Measurements from ENCODE around the gene MAOA. TPM values are rescaled to one million over a fixed set of nuclear protein-coding genes. Genes with fewer than 3 reads are reported as not detected.
A peak's percentile ranks its signal among the peaks of the same experiment; 100 is the strongest.
"Not testable (repeated sequence)": the region's sequence is repeated elsewhere in the genome, so short reads cannot be mapped to it uniquely, and the experiment has no call there.

The MAOA gene
- 100 to 1,000 TPM in 3 of 4 donors, 10 to 100 TPM in 1; 97.7 to 133 (median 115) TPM for total RNA-seq
- polyA plus RNA-seq, result 48.6 TPM
- long read RNA-seq, donor 1, full-length matches to known transcripts, result 212 of 237 reads
- long read RNA-seq, donor 1, partial matches to known transcripts, result 19 of 237 reads
- long read RNA-seq, donor 1, other reads (novel, unspliced or antisense), result 6 of 237 reads
- long read RNA-seq, donor 2, full-length matches to known transcripts, result 116 of 128 reads
- long read RNA-seq, donor 2, partial matches to known transcripts, result 8 of 128 reads
- long read RNA-seq, donor 2, other reads (novel, unspliced or antisense), result 4 of 128 reads
- long read RNA-seq, donor 3, full-length matches to known transcripts, result 865 of 945 reads
- long read RNA-seq, donor 3, partial matches to known transcripts, result 53 of 945 reads
- long read RNA-seq, donor 3, other reads (novel, unspliced or antisense), result 27 of 945 reads
- long read RNA-seq, donor 4, full-length matches to known transcripts, result 102 of 110 reads
- long read RNA-seq, donor 4, partial matches to known transcripts, result 5 of 110 reads
- long read RNA-seq, donor 4, other reads (novel, unspliced or antisense), result 3 of 110 reads

DNA sequence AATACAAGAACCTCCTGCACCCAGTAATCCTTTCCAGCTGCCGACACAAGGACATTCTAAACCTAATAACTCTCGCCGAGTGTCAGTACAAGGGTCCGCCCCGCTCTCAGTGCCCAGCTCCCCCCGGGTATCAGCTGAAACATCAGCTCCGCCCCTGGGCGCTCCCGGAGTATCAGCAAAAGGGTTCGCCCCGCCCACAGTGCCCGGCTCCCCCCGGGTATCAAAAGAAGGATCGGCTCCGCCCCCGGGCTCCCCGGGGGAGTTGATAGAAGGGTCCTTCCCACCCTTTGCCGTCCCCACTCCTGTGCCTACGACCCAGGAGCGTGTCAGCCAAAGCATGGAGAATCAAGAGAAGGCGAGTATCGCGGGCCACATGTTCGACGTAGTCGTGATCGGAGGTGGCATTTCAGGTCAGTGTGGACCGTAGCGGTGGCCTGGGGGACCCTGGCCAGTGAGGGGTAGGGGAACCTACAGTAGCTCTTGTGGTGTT is at the start of gene MAOA:
Gene MAOA, plus strand, starts transcription at position 295 of the 490 bp plus-strand sequence. Its CDS starts 43 bp downstream, at position 338.
- Histone ChIP-seq H3K27me3 (ENCODE audit: control insufficient read depth, insufficient read depth) (no peaks in the 10 kb centered on the region), H3K4me3 (ENCODE audit: low read length) (peak within 1 kb of the TSS; percentile 84), H3K4me1 (ENCODE audit: control insufficient read depth, insufficient read depth, low read length) (no peaks in the 10 kb centered on the region), H3K27ac (ENCODE audit: low read length) (peak within 1 kb of the TSS; percentile 99), H3K9me3 (ENCODE audit: control insufficient read depth, low read length) (no peaks in the 10 kb centered on the region)
- WGBS, result 2% methylated on average over 29 of the region's 29 CpGs
- intact Hi-C loops (cut with DNase I), result loop anchor here in 2 of 4 donors (5.0 to 10.0 kb wide), 2 partner anchors 49 to 91 kb away; no protein-coding TSS in a partner anchor
- ATAC-seq, result peak; percentile 72 to 77
- peak; percentile 80 to 95 (median 86) for DNase-seq

DNA sequence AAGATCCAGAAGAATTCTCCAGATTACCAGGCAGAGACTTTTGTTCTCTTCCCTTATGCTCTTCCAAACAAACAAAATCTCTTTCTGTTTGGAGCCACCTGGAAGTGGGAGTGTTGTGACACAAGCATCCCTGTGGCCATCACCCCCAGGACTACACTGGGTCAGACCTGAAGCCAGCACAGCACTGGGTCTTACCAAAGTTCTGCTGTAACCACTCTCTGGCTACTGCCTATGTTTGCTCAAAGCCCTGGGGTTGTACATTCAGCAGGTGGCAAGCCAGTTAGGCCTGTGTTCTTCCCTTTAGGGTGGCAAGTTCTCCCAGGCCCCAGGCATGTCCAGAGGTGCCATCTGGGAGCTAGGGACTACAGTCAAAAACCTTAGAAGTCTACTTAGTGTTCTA is 43.7 kb upstream of the MAOA start:
- H3K4me3 ChIP-seq (ENCODE audit: low read length), result no peak overlapping the region
- no peaks in the 10 kb centered on the region for H3K9me3 ChIP-seq (ENCODE audit: control insufficient read depth, low read length)
- ATAC-seq, result no peak

DNA sequence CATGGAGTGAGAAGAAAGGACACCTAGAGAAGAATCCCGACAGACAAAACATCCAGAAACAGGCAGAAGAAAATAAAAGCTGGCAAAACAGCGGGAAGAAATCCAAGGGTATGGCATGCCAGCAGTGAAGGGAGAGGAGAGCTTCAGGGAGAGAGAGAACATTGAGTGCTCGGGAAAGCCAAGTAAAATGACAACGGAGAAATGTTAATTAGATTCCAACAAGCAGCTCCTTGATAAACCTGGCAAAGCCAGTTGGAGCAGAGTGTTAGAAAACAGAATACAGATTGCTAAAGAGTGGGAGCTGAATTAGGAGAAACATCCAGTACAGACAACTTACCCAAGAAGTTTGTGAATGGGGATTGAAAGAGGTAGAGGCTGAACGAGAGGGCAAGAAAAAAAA is 40.4 kb upstream of the MAOA start:
- H3K4me3 ChIP-seq (ENCODE audit: low read length), result no peak overlapping the region
- 43% methylated on average over 5 of the region's 5 CpGs for WGBS
- H3K4me1 ChIP-seq (ENCODE audit: control insufficient read depth, insufficient read depth, low read length), result no peaks in the 10 kb centered on the region
- no peak overlapping the region for H3K27ac ChIP-seq (ENCODE audit: low read length)
- H3K27me3 ChIP-seq (ENCODE audit: control insufficient read depth, insufficient read depth), result no peaks in the 10 kb centered on the region
- H3K9me3 ChIP-seq (ENCODE audit: control insufficient read depth, low read length), result no peaks in the 10 kb centered on the region
- DNase-seq (no peak), ATAC-seq (peak; percentile 18 to 69)
- intact Hi-C loops (cut with DNase I), result no loop called here

More for the DNA sequence above, 43.7 kb upstream of the MAOA start:
- no peaks in the 10 kb centered on the region for H3K4me1 ChIP-seq (ENCODE audit: control insufficient read depth, insufficient read depth, low read length)
- no peaks in the 10 kb centered on the region for H3K27me3 ChIP-seq (ENCODE audit: control insufficient read depth, insufficient read depth)
- intact Hi-C loops (cut with DNase I), result no loop called here
- no peak for DNase-seq
- no peak overlapping the region for H3K27ac ChIP-seq (ENCODE audit: low read length)

DNA sequence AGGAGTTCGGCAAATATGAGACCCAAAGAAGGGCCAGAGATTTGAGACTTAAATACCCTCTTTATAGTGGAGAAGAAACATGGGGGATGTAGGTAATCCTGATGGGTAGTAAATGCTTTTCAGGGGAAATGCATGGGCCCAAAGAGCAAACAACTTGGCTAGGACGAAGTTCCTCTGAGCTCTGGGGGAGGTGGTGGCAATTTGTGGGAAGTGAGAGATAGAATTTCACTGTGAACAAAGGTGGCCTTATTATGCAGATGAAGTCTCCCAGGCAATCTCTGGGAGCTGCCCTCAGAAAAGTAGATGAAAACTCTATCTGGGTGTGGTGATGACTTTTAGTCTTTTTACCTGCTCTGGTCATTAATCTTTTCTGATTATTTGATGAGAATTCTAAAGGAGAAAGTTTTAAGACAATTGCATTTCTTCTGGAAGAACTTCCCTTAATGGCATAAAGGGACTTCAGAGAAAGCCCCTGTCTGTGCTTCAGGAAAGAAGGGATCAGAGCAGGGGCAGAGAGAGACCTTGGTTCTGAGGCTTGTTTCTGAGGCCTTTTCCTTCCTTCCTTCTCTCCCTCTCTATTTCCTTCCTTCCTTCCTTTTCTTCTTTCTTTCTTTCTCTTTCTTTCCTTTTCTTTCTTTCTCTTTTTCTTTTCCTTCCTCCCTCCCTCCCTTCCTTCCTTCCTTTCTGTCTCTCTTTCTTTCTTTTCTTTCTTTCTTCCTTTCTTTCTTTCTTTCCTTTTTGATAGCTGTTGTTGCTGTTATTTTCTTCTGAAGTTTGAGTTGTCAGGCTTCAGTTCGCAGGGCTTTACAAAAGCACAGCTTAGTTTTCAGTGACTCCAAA is 37.5 kb upstream of the MAOA start:
- Histone ChIP-seq H3K27me3 (ENCODE audit: control insufficient read depth, insufficient read depth) (no peaks in the 10 kb centered on the region), H3K4me1 (ENCODE audit: control insufficient read depth, insufficient read depth, low read length) (no peaks in the 10 kb centered on the region), H3K27ac (ENCODE audit: low read length) (no peak overlapping the region), H3K4me3 (ENCODE audit: low read length) (no peak overlapping the region), H3K9me3 (ENCODE audit: control insufficient read depth, low read length) (no peaks in the 10 kb centered on the region)
- intact Hi-C loops (cut with DNase I), result no loop called here
- no peak for ATAC-seq
- no peak for DNase-seq
- 75% methylated on average over 3 of the region's 3 CpGs for WGBS

DNA sequence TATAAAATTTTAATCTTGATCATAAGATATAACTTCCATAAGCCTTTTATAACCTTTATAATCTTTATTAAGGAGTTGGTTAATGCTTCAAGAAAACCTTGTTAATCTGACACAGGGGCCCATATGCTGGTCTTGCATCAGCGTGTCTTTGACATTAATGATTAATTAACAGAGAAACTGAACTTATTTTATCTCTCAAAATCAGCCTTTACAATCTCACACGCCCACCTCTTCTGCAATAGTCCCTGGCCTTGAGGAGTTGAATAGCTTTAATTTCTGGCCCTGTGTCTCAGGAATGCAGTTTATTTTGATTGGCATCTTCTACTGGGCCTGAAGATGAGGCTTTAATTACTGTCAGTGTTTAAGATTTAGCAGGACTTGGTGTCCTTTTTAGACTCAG is 36.2 kb upstream of the MAOA start:
- ATAC-seq; H3K4me1 ChIP-seq (ENCODE audit: control insufficient read depth, insufficient read depth, low read length); DNase-seq; H3K27me3 ChIP-seq (ENCODE audit: control insufficient read depth, insufficient read depth); intact Hi-C loops (cut with DNase I); H3K27ac ChIP-seq (ENCODE audit: low read length); H3K4me3 ChIP-seq (ENCODE audit: low read length); H3K9me3 ChIP-seq (ENCODE audit: control insufficient read depth, low read length): not testable (repeated sequence)
- WGBS, result 68% methylated on average over 2 of the region's 2 CpGs

DNA sequence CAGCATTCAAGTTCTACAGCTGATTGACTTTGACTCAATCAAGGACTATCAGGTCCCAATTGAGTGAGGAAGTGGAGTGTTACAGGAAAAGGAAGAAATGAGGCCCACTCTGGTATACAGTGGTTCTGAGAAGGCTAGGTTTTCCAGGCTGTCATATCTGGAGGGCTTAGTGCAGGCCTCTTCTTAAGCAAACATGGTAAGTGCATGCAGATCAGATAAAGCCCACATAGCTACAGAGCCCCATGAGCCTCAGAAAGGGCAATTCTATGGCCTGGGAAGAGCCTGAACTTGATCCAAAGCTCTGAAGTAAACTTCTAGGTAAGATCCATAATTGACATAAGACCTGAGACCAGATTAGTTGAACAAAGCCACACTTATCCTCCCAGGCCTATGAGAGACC is 29.0 kb upstream of the MAOA start:
- Histone ChIP-seq H3K27ac (ENCODE audit: low read length) (no peak overlapping the region), H3K9me3 (ENCODE audit: control insufficient read depth, low read length) (no peaks in the 10 kb centered on the region), H3K27me3 (ENCODE audit: control insufficient read depth, insufficient read depth) (no peaks in the 10 kb centered on the region), H3K4me1 (ENCODE audit: control insufficient read depth, insufficient read depth, low read length) (no peaks in the 10 kb centered on the region), H3K4me3 (ENCODE audit: low read length) (no peak overlapping the region)
- ATAC-seq (no peak), DNase-seq (no peak)
- intact Hi-C loops (cut with DNase I), result no loop called here

DNA sequence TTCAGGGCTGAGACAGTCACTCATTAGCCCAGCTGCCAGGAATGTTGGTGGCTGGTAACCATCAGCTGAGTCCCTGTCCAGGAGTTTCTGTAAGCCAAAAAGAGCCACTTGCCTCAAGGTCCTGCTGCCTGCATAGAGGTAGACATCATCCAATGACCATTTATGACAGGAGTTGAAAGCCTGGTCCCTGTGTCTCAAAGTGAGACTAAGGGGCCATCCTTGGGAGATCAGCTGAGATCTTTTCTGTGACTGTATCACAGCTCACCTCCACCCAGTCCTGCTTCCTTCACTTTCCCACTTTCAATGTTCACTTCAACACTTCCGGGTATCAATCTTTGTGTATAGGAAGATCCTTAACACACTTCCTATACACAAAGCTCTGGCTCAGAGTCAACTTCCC is 28.4 kb upstream of the MAOA start:
- Histone ChIP-seq H3K27ac (ENCODE audit: low read length) (no peak overlapping the region), H3K9me3 (ENCODE audit: control insufficient read depth, low read length) (no peaks in the 10 kb centered on the region), H3K27me3 (ENCODE audit: control insufficient read depth, insufficient read depth) (no peaks in the 10 kb centered on the region), H3K4me3 (ENCODE audit: low read length) (no peak overlapping the region), H3K4me1 (ENCODE audit: control insufficient read depth, insufficient read depth, low read length) (no peaks in the 10 kb centered on the region)
- intact Hi-C loops (cut with DNase I), result no loop called here
- ATAC-seq (no peak), DNase-seq (no peak)
- 77% methylated on average over 1 of the region's 1 CpG for WGBS

DNA sequence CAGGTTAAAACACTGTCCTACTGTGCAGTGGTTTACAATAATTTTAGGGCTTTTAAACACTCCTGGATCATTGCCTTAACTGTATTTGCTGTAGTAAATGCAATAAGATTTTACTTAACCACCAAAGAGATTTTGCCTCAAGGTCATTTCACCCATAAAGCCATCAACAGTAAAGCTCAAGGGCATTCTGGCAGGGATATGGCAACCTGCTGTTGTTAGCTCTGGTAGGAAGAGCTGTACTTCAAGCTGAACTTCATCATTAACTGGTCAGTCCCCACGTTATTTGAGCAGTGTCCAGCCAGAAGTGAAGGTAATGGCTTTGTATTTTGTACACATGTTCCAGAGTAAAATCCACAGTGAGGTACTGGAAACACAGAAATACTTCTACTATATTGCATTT is 26.9 kb upstream of the MAOA start:
- Histone ChIP-seq H3K27me3 (ENCODE audit: control insufficient read depth, insufficient read depth) (no peaks in the 10 kb centered on the region), H3K9me3 (ENCODE audit: control insufficient read depth, low read length) (no peaks in the 10 kb centered on the region), H3K27ac (ENCODE audit: low read length) (no peak overlapping the region), H3K4me3 (ENCODE audit: low read length) (no peak overlapping the region), H3K4me1 (ENCODE audit: control insufficient read depth, insufficient read depth, low read length) (no peaks in the 10 kb centered on the region)
- WGBS, result 28% methylated on average over 1 of the region's 1 CpG
- intact Hi-C loops (cut with DNase I), result no loop called here
- DNase-seq (no peak), ATAC-seq (no peak)

DNA sequence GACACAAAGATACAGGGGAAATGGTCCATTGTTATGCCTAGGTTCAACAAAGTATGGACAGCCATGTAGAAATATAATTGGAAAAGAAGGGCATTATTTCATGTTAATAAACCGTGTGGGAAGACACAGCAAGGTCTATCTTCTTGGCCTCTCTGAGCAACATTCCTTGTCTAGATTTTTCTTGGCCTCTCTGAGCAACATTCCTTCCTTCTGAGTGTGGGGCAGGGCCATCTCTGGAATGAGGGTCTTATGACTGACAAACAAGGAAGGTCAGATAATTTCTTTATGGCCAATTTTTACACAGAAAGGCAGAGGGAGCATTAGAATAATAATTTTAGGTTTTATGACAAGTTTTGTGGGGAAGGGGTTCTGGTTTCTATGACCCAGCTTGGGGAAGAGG is 24.3 kb upstream of the MAOA start:
- DNase-seq (no peak), ATAC-seq (no peak)
- 66% methylated on average over 1 of the region's 1 CpG for WGBS
- H3K27ac ChIP-seq (ENCODE audit: low read length), result no peak overlapping the region
- H3K27me3 ChIP-seq (ENCODE audit: control insufficient read depth, insufficient read depth), result no peaks in the 10 kb centered on the region
- H3K4me1 ChIP-seq (ENCODE audit: control insufficient read depth, insufficient read depth, low read length), result no peaks in the 10 kb centered on the region
- intact Hi-C loops (cut with DNase I), result no loop called here
- no peak overlapping the region for H3K4me3 ChIP-seq (ENCODE audit: low read length)
- no peaks in the 10 kb centered on the region for H3K9me3 ChIP-seq (ENCODE audit: control insufficient read depth, low read length)

DNA sequence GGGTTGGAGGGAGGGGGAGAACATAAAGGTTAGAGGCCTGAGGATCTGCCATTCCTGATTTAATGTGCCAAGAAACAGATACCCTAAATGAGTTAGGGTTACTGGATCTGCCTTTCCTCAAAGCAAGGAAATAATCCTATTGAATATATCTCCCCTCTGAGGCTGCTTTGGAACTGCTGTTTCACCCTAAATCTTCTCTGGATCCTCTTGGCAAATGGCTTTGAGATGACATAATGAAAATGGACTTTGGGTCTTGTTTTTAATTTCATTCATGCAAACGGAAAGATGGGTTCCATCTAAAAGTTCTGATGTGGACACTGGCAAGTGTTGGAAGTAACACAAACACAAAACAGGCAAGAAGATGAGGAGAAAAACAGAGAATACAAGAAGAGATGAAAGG is 23.0 kb upstream of the MAOA start:
- Histone ChIP-seq H3K4me3 (ENCODE audit: low read length) (no peak overlapping the region), H3K4me1 (ENCODE audit: control insufficient read depth, insufficient read depth, low read length) (no peaks in the 10 kb centered on the region), H3K9me3 (ENCODE audit: control insufficient read depth, low read length) (no peaks in the 10 kb centered on the region), H3K27ac (ENCODE audit: low read length) (no peak overlapping the region), H3K27me3 (ENCODE audit: control insufficient read depth, insufficient read depth) (no peaks in the 10 kb centered on the region)
- intact Hi-C loops (cut with DNase I), result no loop called here
- 60% methylated on average over 1 of the region's 1 CpG for WGBS
- no peak for DNase-seq
- ATAC-seq, result no peak

DNA sequence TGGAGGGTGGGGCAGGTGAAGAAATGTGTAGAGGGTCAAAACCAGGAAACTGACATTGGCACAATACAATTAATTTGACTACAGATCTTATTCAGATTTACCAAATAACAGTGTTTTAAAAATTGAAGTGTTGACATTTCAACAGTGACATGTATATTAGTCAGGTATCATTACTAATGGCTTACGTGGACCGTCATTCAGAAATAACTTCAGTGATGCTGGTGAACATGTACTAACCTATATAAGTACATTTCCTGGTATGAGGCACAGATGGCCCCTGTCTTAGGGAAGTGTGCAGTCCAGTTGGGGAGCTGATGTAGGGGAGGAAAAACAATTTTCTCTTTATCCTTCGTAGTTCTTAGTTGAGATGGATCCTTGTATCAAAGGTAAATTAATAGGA is 22.3 kb upstream of the MAOA start:
- 63% methylated on average over 3 of the region's 3 CpGs for WGBS
- Histone ChIP-seq H3K9me3 (ENCODE audit: control insufficient read depth, low read length) (no peaks in the 10 kb centered on the region), H3K27ac (ENCODE audit: low read length) (no peak overlapping the region), H3K27me3 (ENCODE audit: control insufficient read depth, insufficient read depth) (no peaks in the 10 kb centered on the region), H3K4me1 (ENCODE audit: control insufficient read depth, insufficient read depth, low read length) (no peaks in the 10 kb centered on the region), H3K4me3 (ENCODE audit: low read length) (no peak overlapping the region)
- no peak for ATAC-seq
- DNase-seq, result no peak
- intact Hi-C loops (cut with DNase I), result no loop called here

Data from right cardiac atrium (tissue), 5 donors.